GM23248 (cell line): ENCODE results near the gene SLC25A39. TPM values are rescaled to one million over a fixed set of nuclear protein-coding genes. Genes with fewer than 3 reads are reported as not detected.

ENCODE experiments used
- DNase-seq: peaks from one replicate; pipeline ENCODE4 v3.0.0-alpha.2; 2015
- H2AFZ ChIP-seq: fragments of 200-600 bp; sonication (generic); 2 replicates; pipeline ENCODE4 v1.6.1; 2016; ENCODE audit warnings: antibody characterized with exemption
- H3F3A ChIP-seq: fragments of 200-600 bp; sonication (generic); 2 replicates; pipeline ENCODE4 v1.6.1; 2016; ENCODE audit warnings: mild to moderate bottlenecking, antibody characterized with exemption, mixed run types; ENCODE audit not compliant: insufficient read depth
- H3K27ac ChIP-seq: fragments of 200-600 bp; sonication (generic); 2 replicates; pipeline ENCODE4 v1.5.1; 2016; ENCODE audit warnings: mild to moderate bottlenecking
- H3K27me3 ChIP-seq: fragments of 200-600 bp; sonication (generic); replicated peaks from 2 replicates; pipeline ENCODE4 v1.6.1; 2016; ENCODE audit warnings: mild to moderate bottlenecking; ENCODE audit not compliant: insufficient read depth
- H3K36me3 ChIP-seq: fragments of 200-600 bp; sonication (generic); 2 replicates; pipeline ENCODE4 v1.6.1; 2016; ENCODE audit warnings: low read depth, mild to moderate bottlenecking
- H3K4me1 ChIP-seq: fragments of 200-600 bp; sonication (generic); 2 replicates; pipeline ENCODE4 v1.6.1; 2016; ENCODE audit warnings: mild to moderate bottlenecking; ENCODE audit not compliant: insufficient read depth
- H3K4me2 ChIP-seq: fragments of 200-600 bp; sonication (generic); one replicate; pipeline ENCODE4 v1.6.1; 2016; ENCODE audit warnings: mild to moderate bottlenecking; ENCODE audit not compliant: unreplicated experiment
- H3K4me3 ChIP-seq: fragments of 200-600 bp; sonication (generic); 2 replicates; pipeline ENCODE4 v1.5.1; 2016; ENCODE audit warnings: mild to moderate bottlenecking
- H3K79me2 ChIP-seq: fragments of 200-600 bp; sonication (generic); 2 replicates; pipeline ENCODE4 v1.6.1; 2016; ENCODE audit warnings: mild to moderate bottlenecking; ENCODE audit not compliant: insufficient read depth
- H3K9ac ChIP-seq: fragments of 200-600 bp; sonication (generic); 2 replicates; pipeline ENCODE4 v1.6.1; 2016; ENCODE audit warnings: mild to moderate bottlenecking
- H3K9me2 ChIP-seq: fragments of 200-600 bp; sonication (generic); 2 replicates; pipeline ENCODE4 v1.6.1; 2016; ENCODE audit warnings: mixed run types, mild to moderate bottlenecking, moderate library complexity; ENCODE audit not compliant: insufficient read depth
- H3K9me3 ChIP-seq: fragments of 200-600 bp; sonication (generic); one replicate; pipeline ENCODE4 v1.6.1; 2017; ENCODE audit warnings: low read depth
- H4K20me1 ChIP-seq: fragments of 200-600 bp; sonication (generic); 2 replicates; pipeline ENCODE4 v1.6.0; 2016; ENCODE audit not compliant: insufficient read depth
- EZH2 ChIP-seq: fragments of 200-600 bp; sonication (generic); IDR thresholded peaks from 2 replicates; pipeline ENCODE4 v1.6.1; 2018; ENCODE audit warnings: antibody characterized with exemption, mild to moderate bottlenecking; ENCODE audit not compliant: insufficient read depth, poor library complexity, severe bottlenecking
- EZH2phosphoT487 ChIP-seq: fragments of 200-600 bp; sonication (generic); IDR thresholded peaks from 2 replicates; pipeline ENCODE4 v1.6.1; 2018; ENCODE audit warnings: antibody characterized with exemption, moderate library complexity, mild to moderate bottlenecking, low read depth; ENCODE audit not compliant: insufficient read depth
- WGBS, 2 experiments: methylation state at CpG; one replicate each; pipeline ENCODE4 v1.1.6; 2015 to 2017; ENCODE audit warnings: low lambda C conversion rate in 2 of 2, low coverage in 1 of 2; ENCODE audit errors: missing lambda C conversion rate in 2 of 2; 5-methylcytosine and 5-hydroxymethylcytosine counted together
- in situ Hi-C: fragments of 300-500 bp; cut with MboI; formaldehyde crosslinking; loops from 2 replicates; pipeline ENCODE4 v1.15.0; 2020
- polyA plus RNA-seq: library from polyadenylated mRNA; unstranded; fragments of >200 nt; fragmentation: Nextera tagmentation; extraction: Ambion mirVana; gene quantifications from 2 replicates; pipeline ENCODE4 v1.2.1, GENCODE V29; 2016
- total RNA-seq: library from RNA; depleted of rRNA; stranded (reverse); fragments of >200 nt; shearing (Covaris generic); gene quantifications from 2 replicates; pipeline ENCODE4 v1.2.3, GENCODE V29; 2014

SLC25A39 gene
- total and polyA plus RNA-seq, 2 experiments from 2014 or later = 117 to 118 TPM

- WGBS, 2 experiments = 62 to 70% methylated on average over 8 of the region's 8 CpGs
Measured at GRCh38 chr17:44287651-44288050, 37.0 kb downstream of the SLC25A39 start.

GRCh38 chr17:44284024-44284400 is 40.6 kb downstream of the SLC25A39 start:
- H3K36me3 ChIP-seq = no peaks in the 10 kb centered on the region
- H3K4me3 ChIP-seq = no peak overlapping the region
- H3K79me2 ChIP-seq = no peaks in the 10 kb centered on the region
- peaks cover 10% of the 10 kb centered on the region for H3K4me1 ChIP-seq
- H3K4me2 ChIP-seq = no peak overlapping the region
- no peaks in the 10 kb centered on the region for H4K20me1 ChIP-seq
- no peaks in the 10 kb centered on the region; the same call in 1 of the 2 replicates for H3K27me3 ChIP-seq
- 87 to 94% methylated on average over 4 of the region's 4 CpGs for WGBS, 2 experiments
- TF ChIP-seq EZH2phosphoT487 = no peak
- no peak for TF ChIP-seq EZH2
- H3K27ac ChIP-seq = no peak overlapping the region
- in situ Hi-C loops = no loop called here
- H3K9me2 ChIP-seq = no peaks in the 10 kb centered on the region
- no peak overlapping the region for H2AFZ ChIP-seq
- H3K9me3 ChIP-seq = no peaks in the 10 kb centered on the region
- H3K9ac ChIP-seq = no peak overlapping the region
- DNase-seq = no peak
- H3F3A ChIP-seq = peaks cover 1% of the 10 kb centered on the region; the same call in 1 of the 2 replicates

More at GRCh38 chr17:44287651-44288050, 37.0 kb downstream of the SLC25A39 start:
- no peak overlapping the region for H3K4me2 ChIP-seq
- DNase-seq = no peak
- H3K27ac ChIP-seq = no peak overlapping the region
- no peak overlapping the region for H2AFZ ChIP-seq
- H3K36me3 ChIP-seq = no peaks in the 10 kb centered on the region
- TF ChIP-seq EZH2phosphoT487 (no peak), EZH2 (no peak)
- no peaks in the 10 kb centered on the region for H3K79me2 ChIP-seq
- in situ Hi-C loops = no loop called here
- H3K9me3 ChIP-seq = no peaks in the 10 kb centered on the region
- H3K4me1 ChIP-seq = no peaks in the 10 kb centered on the region
- H3K9ac ChIP-seq = no peak overlapping the region
- H3K9me2 ChIP-seq = no peaks in the 10 kb centered on the region
- no peak overlapping the region for H3K4me3 ChIP-seq
- H3K27me3 ChIP-seq = peaks cover 3% of the 10 kb centered on the region; the same call in 1 of the 2 replicates
- H4K20me1 ChIP-seq = no peaks in the 10 kb centered on the region
- no peaks in the 10 kb centered on the region for H3F3A ChIP-seq

DNA sequence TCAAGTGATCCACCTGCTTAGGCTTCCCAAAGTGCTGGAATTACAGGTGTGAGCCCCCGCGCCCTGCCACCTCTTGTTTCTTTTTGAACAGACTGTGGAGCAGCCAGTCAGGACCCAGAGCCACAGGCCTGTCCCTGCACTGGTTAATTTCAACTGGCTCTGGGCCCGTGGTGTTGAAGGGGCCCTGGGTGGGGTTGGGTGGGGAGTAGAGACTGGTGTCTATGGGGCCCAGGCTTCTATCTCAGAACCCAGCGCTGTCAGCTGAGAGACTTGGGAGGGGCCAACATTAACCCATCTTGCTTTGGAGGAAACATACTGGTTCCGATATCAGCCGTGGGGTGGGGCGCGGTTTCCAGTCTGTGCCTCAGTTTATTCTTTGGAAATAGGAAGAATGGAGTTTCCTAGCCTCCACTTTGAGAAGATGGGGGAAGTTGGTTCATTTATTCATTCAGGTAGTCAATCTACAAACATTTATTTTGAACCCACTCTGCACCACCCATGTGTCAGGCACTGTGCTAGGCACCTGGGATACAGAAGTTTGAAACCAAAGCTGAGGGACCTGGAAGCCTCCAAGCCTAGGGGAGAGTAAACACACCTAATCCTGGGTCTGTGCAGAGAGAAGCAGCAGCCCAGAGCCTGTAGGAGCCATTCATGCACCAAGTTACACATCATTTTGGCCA is 41.1 kb downstream of the SLC25A39 start:
- no peaks in the 10 kb centered on the region for H3K36me3 ChIP-seq
- no peaks in the 10 kb centered on the region; the same call in 1 of the 2 replicates for H3K27me3 ChIP-seq
- H3F3A ChIP-seq = peaks cover 6% of the 10 kb centered on the region; the same call in 1 of the 2 replicates
- H3K4me1 ChIP-seq = peaks cover 16% of the 10 kb centered on the region
- in situ Hi-C loops = no loop called here
- no peaks in the 10 kb centered on the region for H3K79me2 ChIP-seq
- H3K4me3 ChIP-seq = no peak overlapping the region
- no peak overlapping the region for H2AFZ ChIP-seq
- DNase-seq = no peak
- H3K9me2 ChIP-seq = no peaks in the 10 kb centered on the region
- H4K20me1 ChIP-seq = no peaks in the 10 kb centered on the region
- no peak overlapping the region for H3K9ac ChIP-seq
- no peaks in the 10 kb centered on the region for H3K9me3 ChIP-seq
- 66 to 71% methylated on average over 8 of the region's 8 CpGs for WGBS, 2 experiments
- no peak for TF ChIP-seq EZH2phosphoT487
- no peak for TF ChIP-seq EZH2
- H3K4me2 ChIP-seq = no peak overlapping the region
- no peak overlapping the region for H3K27ac ChIP-seq

DNA sequence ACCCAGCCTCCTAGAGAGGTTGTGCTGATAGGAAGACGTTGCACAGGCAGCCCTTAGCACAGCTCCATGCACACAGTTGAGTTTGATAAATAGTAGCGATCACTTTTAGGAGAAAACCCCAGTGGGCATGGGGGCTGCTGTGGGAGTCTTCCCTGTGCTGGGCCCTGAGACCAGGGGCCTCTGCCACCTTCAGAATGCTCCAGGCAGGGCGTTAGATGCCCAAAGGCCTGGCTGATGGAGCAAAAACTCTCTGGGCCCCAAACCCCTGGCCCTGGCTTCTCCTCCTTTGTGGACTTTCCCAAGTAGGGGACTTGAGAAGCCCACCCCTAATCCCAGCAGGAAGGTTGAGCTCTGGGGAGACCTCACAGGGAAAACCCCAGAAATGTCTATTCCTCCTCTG is 42.4 kb downstream of the SLC25A39 start:
- H3K27me3 ChIP-seq = no peaks in the 10 kb centered on the region; the same call in 1 of the 2 replicates
- in situ Hi-C loops = no loop called here
- H3K9me3 ChIP-seq = no peaks in the 10 kb centered on the region
- TF ChIP-seq EZH2phosphoT487 (no peak), EZH2 (no peak)
- H3K36me3 ChIP-seq = no peaks in the 10 kb centered on the region
- peaks cover 7% of the 10 kb centered on the region; the same call in 1 of the 2 replicates for H3F3A ChIP-seq
- no peak overlapping the region for H3K4me3 ChIP-seq
- H4K20me1 ChIP-seq = no peaks in the 10 kb centered on the region
- H2AFZ ChIP-seq = no peak overlapping the region
- H3K4me1 ChIP-seq = peaks cover 19% of the 10 kb centered on the region
- no peaks in the 10 kb centered on the region for H3K9me2 ChIP-seq
- no peak overlapping the region for H3K27ac ChIP-seq
- WGBS, 2 experiments = 58 to 62% methylated on average over 3 of the region's 3 CpGs
- DNase-seq = no peak
- no peaks in the 10 kb centered on the region for H3K79me2 ChIP-seq
- no peak overlapping the region for H3K4me2 ChIP-seq
- no peak overlapping the region for H3K9ac ChIP-seq
